Esophagus squamous epithelium (tissue), 4 donors: ENCODE measurements around the gene CRYZL1.

Source experiments
- CTCF ChIP-seq, 6 experiments: fragments of 450-650 bp in 4 of 6; fragments of 200-600 bp in 2 of 6; sonication (generic) in 2 of 6; IDR thresholded peaks; one replicate each; pipeline ENCODE4 v1.5.1; 2016 to 2019; ENCODE audit warnings: antibody characterized with exemption in 6 of 6, mild to moderate bottlenecking in 4 of 6, moderate library complexity in 4 of 6
- POLR2A ChIP-seq, 4 donors: fragments of 450-650 bp; IDR thresholded peaks; one replicate each; pipeline ENCODE4 v1.6.1; 2017; ENCODE audit warnings: antibody characterized with exemption in 4 of 4, mild to moderate bottlenecking in 4 of 4, moderate library complexity in 3 of 4

- TF ChIP-seq CTCF (IDR thresholded peaks at IDR 0.05) = no peak
- no peak for TF ChIP-seq POLR2A (IDR thresholded peaks at IDR 0.05)
These were observed 73.6 kb downstream of the CRYZL1 start for GRCh38 chr21:33567914-33568313.
